ENCODE results near the gene YIF1A. TPM values are rescaled to one million over a fixed set of nuclear protein-coding genes. Genes with fewer than 3 reads are reported as not detected.
A peak's percentile ranks its signal among the peaks of the same experiment; 100 is the strongest.

YIF1A gene
- polyA plus RNA-seq, 2 of the 4 experiments (the other 2 are of a cell fraction): 79.7 to 99.7 TPM

GRCh38 chr11:66293777-66294625 is 5.1 kb upstream of the YIF1A start:
- no peak overlapping the region for H3K4me3 ChIP-seq
- TF ChIP-seq ZFP36 (IDR thresholded peaks at IDR 0.05; ENCODE audit: borderline replicate concordance, partially characterized antibody): peak; percentile 15
- TF ChIP-seq GATA3 (IDR thresholded peaks at IDR 0.05; ENCODE audit: borderline replicate concordance): no peak
- TF ChIP-seq, protein P1, sequence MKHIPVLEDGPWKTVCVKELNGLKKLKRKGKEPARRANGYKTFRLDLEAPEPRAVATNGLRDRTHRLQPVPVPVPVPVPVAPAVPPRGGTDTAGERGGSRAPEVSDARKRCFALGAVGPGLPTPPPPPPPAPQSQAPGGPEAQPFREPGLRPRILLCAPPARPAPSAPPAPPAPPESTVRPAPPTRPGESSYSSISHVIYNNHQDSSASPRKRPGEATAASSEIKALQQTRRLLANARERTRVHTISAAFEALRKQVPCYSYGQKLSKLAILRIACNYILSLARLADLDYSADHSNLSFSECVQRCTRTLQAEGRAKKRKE (CRISPR knock-in tag; IDR thresholded peaks at IDR 0.05; ENCODE audit: low read depth): no peak
- TF ChIP-seq KDM1A (IDR thresholded peaks at IDR 0.05; ENCODE audit: low read depth): peak; percentile 61; the same call in 1 of the 2 replicates
- DNase-seq (ENCODE audit: low read depth in 1 of 2, low spot score in 1 of 2) (no peak), FAIRE-seq (no peak), ATAC-seq (no peak)
- WGBS (ENCODE audit: missing lambda C conversion rate): 89% methylated on average over 22 of the region's 30 CpGs
- no peak overlapping the region for H3K27ac ChIP-seq
- H3K9me3 ChIP-seq: no peaks in the 10 kb centered on the region
- no peak overlapping the region for H3K4me2 ChIP-seq
- POLR2A ChIA-PET: interaction anchor here (0.5 kb wide), 1 partner anchor 238 kb away, joined by 3 read pairs; no protein-coding TSS in a partner anchor
- CTCF ChIA-PET: interaction anchor here (0.8 to 10.1 kb wide), 4 partner anchors 12 to 42 kb away, joined by 3 to 116 read pairs (median 5); partner anchors contain the start of gene RIN1
- peaks cover 12% of the 10 kb centered on the region for H3K4me1 ChIP-seq

GRCh38 chr11:66293352-66293751 is 4.4 kb upstream of the YIF1A start:
- ChIA-PET POLR2A (no interaction called here), CTCF (interaction anchor here (10.1 kb wide), 1 partner anchor 18 kb away, joined by 116 read pairs; no protein-coding TSS in a partner anchor)
- H3K27ac ChIP-seq: no peak overlapping the region
- no peak overlapping the region for H3K4me2 ChIP-seq
- FAIRE-seq: no peak
- DNase-seq (ENCODE audit: low read depth in 1 of 2, low spot score in 1 of 2): no peak
- TF ChIP-seq ZC3H11A (IDR thresholded peaks at IDR 0.05) (no peak), ELK1 (IDR thresholded peaks at IDR 0.05; ENCODE audit: low read depth, low read length) (no peak)
- 83% methylated on average over 4 of the region's 4 CpGs for WGBS (ENCODE audit: missing lambda C conversion rate)
- H3K4me3 ChIP-seq: no peak overlapping the region
- no peak for ATAC-seq
- peaks cover 12% of the 10 kb centered on the region for H3K4me1 ChIP-seq
- H3K9me3 ChIP-seq: no peaks in the 10 kb centered on the region

DNA sequence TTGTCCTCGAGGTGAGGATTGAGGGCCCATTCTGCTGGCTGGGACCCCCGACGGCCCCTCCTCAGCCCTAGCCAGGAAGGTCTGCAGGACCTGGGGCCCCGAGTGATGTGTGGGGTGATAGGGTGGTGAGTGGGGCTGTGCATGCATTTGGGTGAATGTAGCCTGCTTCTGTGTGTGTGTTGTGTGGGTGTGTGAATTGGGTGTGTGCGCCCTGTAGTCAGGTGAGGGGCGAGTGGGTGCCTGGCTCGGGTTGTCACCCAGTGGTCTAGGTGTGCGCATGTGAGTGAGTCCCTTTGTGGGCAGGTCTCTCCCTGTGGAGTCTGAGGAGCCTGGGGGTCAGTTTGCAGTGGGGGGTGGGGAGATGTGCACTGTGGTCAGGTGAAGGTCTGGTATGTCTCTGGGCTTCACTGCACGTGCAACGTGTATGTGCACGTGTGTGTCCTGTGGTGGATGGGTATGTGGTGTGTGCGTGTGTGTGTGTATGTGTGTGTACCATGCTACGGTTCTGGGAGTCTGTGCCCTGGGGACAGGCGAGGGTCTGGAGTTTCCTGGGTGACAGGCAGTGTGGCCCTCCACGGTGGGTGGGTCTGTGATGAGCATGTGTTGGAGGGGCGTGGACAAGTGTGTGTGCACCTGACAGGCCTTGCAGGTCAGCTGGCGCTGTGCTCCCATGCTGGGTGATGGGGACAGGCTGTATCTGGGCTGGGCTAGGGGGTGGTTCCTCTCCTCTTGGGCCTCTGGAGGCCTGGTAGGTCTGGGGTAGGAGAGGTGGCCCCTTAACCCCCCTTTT is 3.8 kb upstream of the YIF1A start:
- H3K27ac ChIP-seq: peak overlapping the region in 1 of 2 experiments; percentile 88; a peak in 3 of 6 replicates
- H3K4me1 ChIP-seq: peaks cover 17% of the 10 kb centered on the region
- ChIA-PET CTCF (interaction anchor here (10.1 kb wide), 1 partner anchor 18 kb away, joined by 116 read pairs; no protein-coding TSS in a partner anchor), POLR2A (no interaction called here)
- ATAC-seq (no peak), DNase-seq (ENCODE audit: low read depth in 1 of 2, low spot score in 1 of 2) (no peak), FAIRE-seq (no peak)
- TF ChIP-seq BHLHE40 (IDR thresholded peaks at IDR 0.05; ENCODE audit: low read depth, low read length) (0 out of 2 replicates have a peak, but pooled peaks have one; percentile 30), MAZ (IDR thresholded peaks at IDR 0.05; ENCODE audit: borderline replicate concordance, low read depth, low read length) (no peak), KDM5A (IDR thresholded peaks at IDR 0.05) (no peak), BCL3 (IDR thresholded peaks at IDR 0.05) (no peak), KDM1A (IDR thresholded peaks at IDR 0.05; ENCODE audit: low read depth) (no peak)
- peak overlapping the region; percentile 65 for H3K4me3 ChIP-seq
- H3K4me2 ChIP-seq: peak overlapping the region; percentile 95
- H3K9me3 ChIP-seq: no peaks in the 10 kb centered on the region
- WGBS (ENCODE audit: missing lambda C conversion rate): 52% methylated on average over 13 of the region's 17 CpGs
